GM19328 (cell line): Measurements from ENCODE around the gene IL1RAPL2.

Experiments used
- ATAC-seq: cut with Tn5 transposase; IDR thresholded peaks from one replicate; pipeline ENCODE4 v1.9.1; 2021; ENCODE audit warnings: mild to moderate bottlenecking, moderate library complexity; ENCODE audit not compliant: unreplicated experiment

The IL1RAPL2 gene

GRCh38 chrX:105349476-105349875 is 783.5 kb downstream of the IL1RAPL2 start:
- no peak for ATAC-seq

- no peak for ATAC-seq
Measured at GRCh38 chrX:105375816-105376215, 809.8 kb downstream of the IL1RAPL2 start.

GRCh38 chrX:105424729-105425128 is 858.7 kb downstream of the IL1RAPL2 start:
- no peak for ATAC-seq

GRCh38 chrX:105451401-105451800 is 885.4 kb downstream of the IL1RAPL2 start:
- ATAC-seq = no peak

GRCh38 chrX:105458846-105459245 is 892.8 kb downstream of the IL1RAPL2 start:
- ATAC-seq = no peak

- ATAC-seq = no peak
Measured at GRCh38 chrX:105460376-105460775, 894.4 kb downstream of the IL1RAPL2 start.

GRCh38 chrX:105461016-105461415 is 895.0 kb downstream of the IL1RAPL2 start:
- ATAC-seq = no peak

GRCh38 chrX:105462186-105462585 is 896.2 kb downstream of the IL1RAPL2 start:
- ATAC-seq = no peak

GRCh38 chrX:105463473-105463872 is 897.5 kb downstream of the IL1RAPL2 start:
- ATAC-seq = no peak

- no peak for ATAC-seq
Measured at GRCh38 chrX:105464618-105465017, 898.6 kb downstream of the IL1RAPL2 start.

- no peak for ATAC-seq
Measured at GRCh38 chrX:105468741-105469140, 902.7 kb downstream of the IL1RAPL2 start.

- ATAC-seq = no peak
Measured at GRCh38 chrX:105471597-105471996, 905.6 kb downstream of the IL1RAPL2 start.

- ATAC-seq = no peak
Measured at GRCh38 chrX:105475801-105476200, 909.8 kb downstream of the IL1RAPL2 start.

- no peak for ATAC-seq
Measured at GRCh38 chrX:105477351-105477750, 911.4 kb downstream of the IL1RAPL2 start.

GRCh38 chrX:105480646-105481310 is 914.8 kb downstream of the IL1RAPL2 start:
- ATAC-seq = no peak

GRCh38 chrX:105483011-105483410 is 917.0 kb downstream of the IL1RAPL2 start:
- no peak for ATAC-seq

GRCh38 chrX:105488716-105489115 is 922.7 kb downstream of the IL1RAPL2 start:
- ATAC-seq = no peak

GRCh38 chrX:105495376-105495775 is 929.4 kb downstream of the IL1RAPL2 start:
- ATAC-seq = no peak

- ATAC-seq = no peak
Measured at GRCh38 chrX:105502336-105502735, 936.3 kb downstream of the IL1RAPL2 start.

- ATAC-seq = no peak
Measured at GRCh38 chrX:105515561-105515960, 949.6 kb downstream of the IL1RAPL2 start.

GRCh38 chrX:105526431-105526830 is 960.4 kb downstream of the IL1RAPL2 start:
- no peak for ATAC-seq

GRCh38 chrX:105527759-105528158 is 961.8 kb downstream of the IL1RAPL2 start:
- ATAC-seq = no peak

- ATAC-seq = no peak
Measured at GRCh38 chrX:105533951-105534350, 968.0 kb downstream of the IL1RAPL2 start.
